ENCODE measurements around the gene EGFR.

The EGFR gene

GRCh38 chr7:55060636-55061022, 41.8 kb downstream of the EGFR start:
- DNase-seq (ENCODE audit: insufficient read length, low spot score) (no peak), FAIRE-seq (no peak)

- no peak for FAIRE-seq
Measured at GRCh38 chr7:55061726-55062499, 43.1 kb downstream of the EGFR start.

GRCh38 chr7:55063061-55063460, 44.2 kb downstream of the EGFR start:
- FAIRE-seq (no peak), DNase-seq (ENCODE audit: insufficient read length, low spot score) (no peak)

More at GRCh38 chr7:55061726-55062499, 43.1 kb downstream of the EGFR start:
- DNase-seq (ENCODE audit: insufficient read length, low spot score): no peak

- DNase-seq (ENCODE audit: insufficient read length, low spot score) (no peak), FAIRE-seq (no peak)
Measured at GRCh38 chr7:55063633-55064032, 44.8 kb downstream of the EGFR start.

- DNase-seq (ENCODE audit: insufficient read length, low spot score): no peak
- no peak for FAIRE-seq
Measured at GRCh38 chr7:55065079-55065478, 46.3 kb downstream of the EGFR start.

GRCh38 chr7:55065511-55066229, 46.9 kb downstream of the EGFR start:
- no peak for DNase-seq (ENCODE audit: insufficient read length, low spot score)
- no peak for FAIRE-seq

- FAIRE-seq (no peak), DNase-seq (ENCODE audit: insufficient read length, low spot score) (no peak)
Measured at GRCh38 chr7:55066524-55066923, 47.7 kb downstream of the EGFR start.

- FAIRE-seq: no peak
Measured at GRCh38 chr7:55066938-55067337, 48.1 kb downstream of the EGFR start.

GRCh38 chr7:55067748-55068147, 48.9 kb downstream of the EGFR start:
- FAIRE-seq (no peak), DNase-seq (ENCODE audit: insufficient read length, low spot score) (no peak)

More at GRCh38 chr7:55066938-55067337, 48.1 kb downstream of the EGFR start:
- no peak for DNase-seq (ENCODE audit: insufficient read length, low spot score)

GRCh38 chr7:55069271-55069792, 50.5 kb downstream of the EGFR start:
- FAIRE-seq (no peak), DNase-seq (ENCODE audit: insufficient read length, low spot score) (no peak)

GRCh38 chr7:55070271-55070743, 51.5 kb downstream of the EGFR start:
- no peak for DNase-seq (ENCODE audit: insufficient read length, low spot score)
- FAIRE-seq: no peak

GRCh38 chr7:55070854-55071253, 52.0 kb downstream of the EGFR start:
- no peak for FAIRE-seq
- DNase-seq (ENCODE audit: insufficient read length, low spot score): no peak

GRCh38 chr7:55071411-55072175, 52.8 kb downstream of the EGFR start:
- no peak for FAIRE-seq
- no peak for DNase-seq (ENCODE audit: insufficient read length, low spot score)

GRCh38 chr7:55072251-55072650, 53.4 kb downstream of the EGFR start:
- FAIRE-seq: no peak
- no peak for DNase-seq (ENCODE audit: insufficient read length, low spot score)

GRCh38 chr7:55073051-55073511, 54.3 kb downstream of the EGFR start:
- no peak for DNase-seq (ENCODE audit: insufficient read length, low spot score)
- FAIRE-seq: peak; percentile 87

GRCh38 chr7:55073976-55074528, 55.2 kb downstream of the EGFR start:
- DNase-seq (ENCODE audit: insufficient read length, low spot score): peak; percentile 56
- FAIRE-seq: peak; percentile 89

- DNase-seq (ENCODE audit: insufficient read length, low spot score) (no peak), FAIRE-seq (no peak)
Measured at GRCh38 chr7:55075464-55076021, 56.7 kb downstream of the EGFR start.

GRCh38 chr7:55077561-55078410, 59.0 kb downstream of the EGFR start:
- FAIRE-seq: no peak

More at GRCh38 chr7:55077561-55078410, 59.0 kb downstream of the EGFR start:
- DNase-seq (ENCODE audit: insufficient read length, low spot score): no peak

Measured in GM19239 (cell line).